CD4-positive, alpha-beta T cell treated with Interleukin-4 for 1 hour (primary cell): ENCODE results near the gene ARHGAP42.

Experiments used
- DNase-seq, 2 donors: peaks; one replicate each; pipeline ENCODE4 v3.0.0-alpha.2; 2020 to 2022

ARHGAP42 gene

GRCh38 chr11:100769165-100769564 is 82.1 kb downstream of the ARHGAP42 start:
- no peak for DNase-seq

GRCh38 chr11:100769617-100770016 is 82.5 kb downstream of the ARHGAP42 start:
- DNase-seq: no peak

DNA sequence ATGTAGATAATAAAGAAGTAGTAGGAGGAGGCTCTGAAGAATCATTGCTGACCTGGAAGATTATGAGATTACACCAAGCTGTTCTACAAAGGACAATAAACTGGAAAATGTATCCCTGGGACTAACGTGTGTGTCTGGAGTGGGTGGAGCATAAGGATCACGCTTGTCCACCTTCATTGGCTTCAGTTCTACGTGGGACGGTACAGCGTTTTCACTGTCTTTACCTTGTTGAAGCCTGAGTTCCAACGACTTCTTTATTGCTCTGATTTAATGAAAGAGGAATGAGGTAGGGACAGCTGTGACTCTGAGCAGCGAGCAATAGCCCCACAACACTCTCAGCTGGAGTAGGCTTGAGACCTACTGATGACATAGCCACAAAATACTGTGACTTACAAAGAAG is 87.0 kb downstream of the ARHGAP42 start:
- DNase-seq: no peak

- DNase-seq: no peak
Measured at GRCh38 chr11:100774859-100775258, 87.8 kb downstream of the ARHGAP42 start.

GRCh38 chr11:100776212-100776896 is 89.3 kb downstream of the ARHGAP42 start:
- DNase-seq: no peak

DNA sequence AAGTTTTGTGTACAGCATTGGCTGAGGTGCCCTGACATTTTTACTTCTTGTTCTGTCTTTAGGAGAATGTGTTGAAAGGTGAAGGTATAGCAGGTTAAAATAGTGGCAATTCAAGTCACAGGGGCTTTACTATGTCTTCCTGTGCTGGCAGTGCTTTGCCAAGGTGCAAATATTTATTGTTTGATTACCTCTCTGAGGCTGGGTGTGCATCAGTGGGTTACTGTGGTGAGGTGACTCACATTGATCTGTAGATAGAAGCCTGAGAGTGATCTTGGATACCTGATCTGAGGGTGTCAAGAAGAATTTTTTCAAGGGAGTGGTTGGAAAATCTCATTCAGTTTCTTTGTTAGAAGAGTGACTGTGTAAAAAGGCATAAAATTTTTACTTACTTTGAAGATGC is 90.0 kb downstream of the ARHGAP42 start:
- DNase-seq: no peak

- no peak for DNase-seq
Measured at GRCh38 chr11:100777736-100778135, 90.6 kb downstream of the ARHGAP42 start.

DNA sequence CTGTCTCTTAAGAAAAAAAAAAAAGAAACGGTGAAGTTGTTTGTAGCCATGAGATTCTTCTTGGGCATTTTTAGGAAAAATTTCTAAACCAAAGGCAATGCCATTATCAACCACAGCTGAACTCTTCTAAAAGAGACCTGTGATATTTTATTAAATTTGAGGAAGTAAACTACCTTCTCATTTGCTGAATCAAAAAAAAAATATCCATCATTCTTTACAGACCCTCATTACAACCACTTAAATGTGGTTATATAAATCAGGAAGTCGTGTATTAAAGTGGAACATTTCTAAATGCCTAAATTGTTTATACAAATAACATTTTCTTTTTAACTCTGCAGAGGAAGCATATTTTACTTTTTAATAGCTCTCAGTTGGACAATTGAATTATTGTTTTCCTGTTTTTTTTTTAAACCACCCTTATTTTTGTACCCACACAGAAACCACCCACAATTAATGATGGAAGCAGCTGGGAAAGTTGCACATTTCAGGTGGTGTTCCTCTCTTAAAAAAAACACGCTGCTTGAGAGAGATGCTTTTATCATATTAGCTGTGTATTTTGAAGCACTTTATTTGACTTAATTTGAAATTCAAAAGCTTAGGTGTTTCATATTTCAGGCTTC is 91.2 kb downstream of the ARHGAP42 start:
- no peak for DNase-seq

DNA sequence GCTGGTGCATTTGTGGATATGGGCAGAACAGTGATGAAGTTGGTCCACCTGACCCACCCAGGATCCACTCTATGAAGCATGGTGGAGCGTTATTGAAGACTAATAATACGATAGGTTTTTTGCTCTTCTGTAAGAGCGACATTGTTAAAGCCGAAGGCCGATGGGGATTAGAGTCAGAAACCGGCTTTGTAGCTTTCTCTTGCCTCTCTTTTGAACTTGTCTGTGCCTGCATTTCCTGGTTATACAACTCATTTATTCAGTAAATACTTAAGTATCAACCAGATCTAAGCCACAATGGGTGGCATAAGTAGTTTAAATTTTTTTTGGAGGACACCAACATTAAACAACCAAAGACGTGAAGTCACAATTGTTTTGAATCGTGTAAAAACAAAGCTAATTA is 93.4 kb downstream of the ARHGAP42 start:
- no peak for DNase-seq

GRCh38 chr11:100785148-100785983 is 98.3 kb downstream of the ARHGAP42 start:
- DNase-seq: no peak

DNA sequence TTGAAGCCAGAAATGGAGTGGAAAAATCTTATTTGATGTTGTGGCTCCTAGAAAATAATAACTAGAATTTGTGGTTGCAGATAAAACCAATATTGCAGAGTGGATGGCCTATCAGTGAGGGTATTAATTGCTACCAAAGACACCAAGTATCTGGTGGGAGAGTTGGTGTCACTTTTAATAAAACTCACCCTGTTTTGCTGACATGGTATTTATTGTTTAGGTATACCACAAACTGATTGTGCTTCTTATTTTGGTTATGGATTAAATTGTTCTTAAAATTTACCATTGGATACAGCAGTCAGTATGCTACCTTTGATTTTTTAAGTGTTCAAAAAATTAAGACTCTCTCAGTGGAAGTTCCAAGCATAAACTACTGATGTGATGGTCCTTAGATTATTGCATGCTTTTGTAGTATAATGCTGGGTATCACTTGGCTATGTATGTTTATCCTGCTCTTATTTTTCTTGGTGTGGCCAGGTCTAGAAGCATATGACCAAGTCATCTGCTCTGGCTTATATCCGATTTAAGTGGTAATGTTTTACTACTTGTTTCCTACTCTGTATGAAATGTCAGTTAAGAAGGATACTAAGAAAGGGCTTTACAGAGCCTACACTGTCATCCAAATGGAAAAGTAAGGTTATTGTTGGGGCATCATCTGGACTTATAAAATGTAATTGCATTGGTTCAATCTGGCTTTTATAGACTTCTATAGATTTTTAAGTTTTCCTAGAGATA is 101.6 kb downstream of the ARHGAP42 start:
- DNase-seq: no peak

GRCh38 chr11:100789500-100789899 is 102.4 kb downstream of the ARHGAP42 start:
- DNase-seq: no peak

DNA sequence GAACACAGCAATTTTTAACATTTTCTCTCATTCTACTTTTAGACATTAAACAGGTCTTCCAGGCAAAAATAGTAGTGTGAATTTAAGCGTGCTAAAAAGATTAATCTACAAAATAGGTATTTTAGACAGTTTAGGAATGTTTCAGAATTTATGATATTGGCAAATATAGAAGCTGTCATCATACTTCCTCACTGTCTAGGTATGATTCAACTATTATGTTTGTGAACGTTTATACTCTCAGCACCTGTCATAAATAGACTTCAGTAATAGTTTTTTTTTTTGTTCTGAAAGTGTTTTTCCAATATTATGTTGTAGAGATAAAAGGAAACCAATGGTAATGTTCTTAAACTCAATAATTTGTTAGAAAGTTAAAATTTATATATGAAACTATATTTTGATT is 103.0 kb downstream of the ARHGAP42 start:
- no peak for DNase-seq

DNA sequence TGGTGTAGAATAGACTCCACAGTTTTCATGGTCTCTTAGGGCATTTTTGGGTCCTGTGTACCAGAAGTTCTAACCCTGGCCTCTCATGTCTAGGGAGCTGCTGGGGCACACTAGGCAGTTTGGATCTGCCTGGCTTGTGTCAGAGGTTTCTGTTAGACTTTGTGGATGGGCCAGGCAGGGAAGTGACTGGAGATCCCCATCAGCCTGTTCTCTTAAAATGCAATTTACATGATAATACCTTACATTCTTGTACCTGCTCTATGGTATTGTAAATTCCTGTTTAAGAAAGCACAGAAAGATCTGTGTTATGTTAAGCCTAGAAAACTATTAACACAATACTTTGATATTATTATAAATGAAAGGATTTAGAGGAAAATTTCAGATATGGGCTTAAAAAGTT is 104.0 kb downstream of the ARHGAP42 start:
- no peak for DNase-seq

- no peak for DNase-seq
Measured at GRCh38 chr11:100791860-100792259, 104.8 kb downstream of the ARHGAP42 start.

DNA sequence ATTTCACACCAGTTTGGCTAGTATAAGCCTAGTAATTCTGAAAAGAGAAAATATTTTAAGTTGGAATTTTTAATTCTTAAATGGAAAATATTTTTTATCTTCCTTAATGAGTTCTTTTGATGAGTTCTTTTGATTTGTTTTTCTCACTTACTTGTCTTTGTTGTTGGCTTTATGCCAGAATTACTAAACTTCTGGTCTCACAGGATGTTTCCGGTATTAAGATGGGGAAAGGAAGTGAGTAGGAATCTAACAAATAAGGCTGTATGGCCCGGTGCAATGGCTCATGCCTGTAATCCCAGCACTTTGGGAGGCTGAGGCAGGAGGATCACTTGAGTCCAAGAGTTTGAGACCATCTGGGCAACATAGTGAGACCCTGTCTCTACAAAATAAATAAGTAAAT is 106.4 kb downstream of the ARHGAP42 start:
- DNase-seq: no peak

GRCh38 chr11:100794446-100794845 is 107.4 kb downstream of the ARHGAP42 start:
- DNase-seq: no peak

DNA sequence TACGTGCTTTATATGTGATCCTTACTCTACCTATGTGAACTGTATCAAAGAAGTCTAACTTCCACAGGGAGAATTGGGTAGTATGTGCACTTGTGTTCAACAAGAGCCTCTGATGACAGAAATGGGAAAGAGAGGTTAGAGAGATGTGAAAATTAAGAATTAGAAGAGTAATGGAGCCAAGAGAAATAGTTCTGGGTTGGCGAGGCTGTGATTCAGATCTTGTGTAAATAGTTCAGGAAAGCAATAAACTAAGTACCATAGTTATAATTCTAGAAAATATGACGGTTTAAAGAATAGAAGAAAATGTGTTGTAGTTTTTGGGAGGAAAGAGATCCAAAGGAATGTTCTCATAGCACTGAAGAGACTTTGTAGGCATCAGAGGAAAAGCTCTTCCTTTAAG is 112.4 kb downstream of the ARHGAP42 start:
- no peak for DNase-seq

- no peak for DNase-seq
Measured at GRCh38 chr11:100800202-100800601, 113.1 kb downstream of the ARHGAP42 start.

GRCh38 chr11:100801225-100801999 is 114.3 kb downstream of the ARHGAP42 start:
- no peak for DNase-seq

GRCh38 chr11:100805506-100806199 is 118.6 kb downstream of the ARHGAP42 start:
- no peak for DNase-seq

DNA sequence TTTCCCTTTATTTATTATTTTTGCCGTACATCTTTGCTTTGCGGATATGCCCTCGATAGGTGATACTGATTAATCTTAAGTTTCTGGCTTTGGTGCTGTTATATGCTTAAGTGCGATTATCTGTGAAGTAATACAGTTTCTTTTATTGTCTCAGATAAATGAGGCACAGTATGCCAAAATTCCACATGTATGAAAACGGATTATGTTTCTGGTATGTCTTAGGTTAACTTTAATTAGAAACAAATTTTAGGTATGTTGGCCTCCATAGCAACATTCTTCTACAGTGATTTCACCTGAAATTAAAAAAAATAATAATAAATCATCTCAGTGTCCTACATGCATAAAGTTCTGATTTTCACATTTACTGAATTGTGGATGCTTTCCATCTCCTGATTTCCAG is 119.2 kb downstream of the ARHGAP42 start:
- no peak for DNase-seq
